Right lobe of liver (tissue), 4 donors: Measurements from ENCODE around the gene DPYD.

Source experiments
- POLR2A ChIP-seq: fragments of 450-650 bp; IDR thresholded peaks from one replicate; pipeline ENCODE4 v1.6.1; 2017; ENCODE audit warnings: antibody characterized with exemption, mild to moderate bottlenecking
- TF ChIP-seq, protein P1 (sequence below), 4 donors: fragments of 200-600 bp in 3 of 4; fragments of 450-650 bp in 1 of 4; IDR thresholded peaks; one replicate each; pipeline versions ENCODE4 v1.5.1 to v1.8.0; 2016 to 2022; ENCODE audit warnings: antibody characterized with exemption in 4 of 4, mild to moderate bottlenecking in 2 of 4
- donor health status: DM: no; HTN: no; CAD: no.
- donor health status: DM: no; HTN: no; CAD: no.
- donor health status: DM: no; HTN: yes; CAD: no.

DNA sequence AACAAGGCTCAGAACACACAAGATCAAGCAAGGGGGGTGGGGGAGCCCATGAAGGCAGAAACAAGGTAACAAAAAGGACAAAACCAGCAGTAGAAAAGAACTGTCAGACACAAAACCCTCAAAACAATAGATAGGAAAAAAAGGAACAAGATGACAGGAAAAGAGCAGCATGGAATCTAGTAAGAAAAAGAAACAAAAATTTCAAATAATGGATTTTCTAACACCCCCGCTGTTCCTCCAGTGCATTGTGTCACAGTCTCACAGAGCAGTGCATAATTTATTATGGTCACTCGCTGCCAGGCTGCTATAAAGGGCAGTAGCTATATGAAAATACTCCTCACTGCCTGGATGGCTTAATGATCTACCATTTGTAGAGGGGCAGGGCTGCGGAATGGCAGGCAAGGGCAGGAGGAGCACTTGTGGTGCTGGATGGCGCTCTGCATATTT is 567.9 kb downstream of the DPYD start:
- TF ChIP-seq, protein P1, sequence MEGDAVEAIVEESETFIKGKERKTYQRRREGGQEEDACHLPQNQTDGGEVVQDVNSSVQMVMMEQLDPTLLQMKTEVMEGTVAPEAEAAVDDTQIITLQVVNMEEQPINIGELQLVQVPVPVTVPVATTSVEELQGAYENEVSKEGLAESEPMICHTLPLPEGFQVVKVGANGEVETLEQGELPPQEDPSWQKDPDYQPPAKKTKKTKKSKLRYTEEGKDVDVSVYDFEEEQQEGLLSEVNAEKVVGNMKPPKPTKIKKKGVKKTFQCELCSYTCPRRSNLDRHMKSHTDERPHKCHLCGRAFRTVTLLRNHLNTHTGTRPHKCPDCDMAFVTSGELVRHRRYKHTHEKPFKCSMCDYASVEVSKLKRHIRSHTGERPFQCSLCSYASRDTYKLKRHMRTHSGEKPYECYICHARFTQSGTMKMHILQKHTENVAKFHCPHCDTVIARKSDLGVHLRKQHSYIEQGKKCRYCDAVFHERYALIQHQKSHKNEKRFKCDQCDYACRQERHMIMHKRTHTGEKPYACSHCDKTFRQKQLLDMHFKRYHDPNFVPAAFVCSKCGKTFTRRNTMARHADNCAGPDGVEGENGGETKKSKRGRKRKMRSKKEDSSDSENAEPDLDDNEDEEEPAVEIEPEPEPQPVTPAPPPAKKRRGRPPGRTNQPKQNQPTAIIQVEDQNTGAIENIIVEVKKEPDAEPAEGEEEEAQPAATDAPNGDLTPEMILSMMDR (IDR thresholded peaks at IDR 0.05), result no peak
- TF ChIP-seq POLR2A, result no peak
